Neural crest cell (in vitro differentiated cells): ENCODE results near the gene CHSY3. TPM values are rescaled to one million over a fixed set of nuclear protein-coding genes. Genes with fewer than 3 reads are reported as not detected.

Experiments
- DNase-seq: peaks from one replicate; pipeline ENCODE4 v3.0.0; 2021; ENCODE audit warnings: low read depth, mixed read lengths, low spot score
- H3K27ac Mint-ChIP-seq: one replicate; pipeline ENCODE4 v1.8.0; 2021; ENCODE audit warnings: mild to moderate bottlenecking, mixed read lengths; ENCODE audit not compliant: unreplicated experiment
- H3K27me3 Mint-ChIP-seq: 2 replicates; pipeline ENCODE4 v1.8.0; 2021; ENCODE audit warnings: low read depth, mild to moderate bottlenecking, mixed read lengths
- H3K36me3 Mint-ChIP-seq: 2 replicates; pipeline ENCODE4 v1.8.0; 2021; ENCODE audit warnings: low read depth, mild to moderate bottlenecking, mixed read lengths
- H3K4me1 Mint-ChIP-seq: 2 replicates; pipeline ENCODE4 v1.8.0; 2021; ENCODE audit warnings: mixed read lengths
- H3K4me3 Mint-ChIP-seq: one replicate; pipeline ENCODE4 v1.8.0; 2021; ENCODE audit warnings: mild to moderate bottlenecking, mixed read lengths
- H3K9me3 Mint-ChIP-seq: 2 replicates; pipeline ENCODE4 v1.8.0; 2021; ENCODE audit warnings: mixed read lengths
- CTCF ChIP-seq: fragments of 200-600 bp; sonication (generic); conservative IDR thresholded peaks from 2 replicates; pipeline ENCODE4 v1.5.0; 2021; ENCODE audit warnings: antibody characterized with exemption, mild to moderate bottlenecking
- long read RNA-seq: library from polyadenylated mRNA; unstranded; transcript quantifications from one replicate; pipeline ENCODE4 v2.0.0, GENCODE V29; 2020
- total RNA-seq: library from RNA; stranded (reverse); gene quantifications from 2 replicates; pipeline ENCODE4 v1.2.1, GENCODE V29; 2021

Gene CHSY3
- 0.91 and 0.98 TPM in 2 replicates for total RNA-seq
- long read RNA-seq: 0 reads

- H3K4me3 Mint-ChIP-seq: peak within 1 kb of the TSS; percentile 95
- H3K4me1 Mint-ChIP-seq: peaks cover 22% of the 10 kb centered on the region
- TF ChIP-seq CTCF: no peak
- H3K27ac Mint-ChIP-seq: peak within 1 kb of the TSS; percentile 45
- H3K27me3 Mint-ChIP-seq: peaks cover 63% of the 10 kb centered on the region
- no peaks in the 10 kb centered on the region for H3K9me3 Mint-ChIP-seq
- no peaks in the 10 kb centered on the region for H3K36me3 Mint-ChIP-seq
- DNase-seq: peak; percentile 58
Observed at GRCh38 chr5:129904102-129904666, at the start of gene CHSY3. TSS of gene CHSY3 (plus strand) at chr5:129904465.

- no peaks in the 10 kb centered on the region for H3K4me1 Mint-ChIP-seq
- no peak for DNase-seq
- no peaks in the 10 kb centered on the region for H3K9me3 Mint-ChIP-seq
- peaks cover 6% of the 10 kb centered on the region for H3K27me3 Mint-ChIP-seq
- no peak overlapping the region for H3K27ac Mint-ChIP-seq
- TF ChIP-seq CTCF: no peak
- no peaks in the 10 kb centered on the region for H3K36me3 Mint-ChIP-seq
- no peak overlapping the region for H3K4me3 Mint-ChIP-seq
Observed at GRCh38 chr5:129856325-129856724, 47.9 kb upstream of the CHSY3 start.

GRCh38 chr5:129857116-129857515 lies 47.1 kb upstream of the CHSY3 start:
- H3K4me3 Mint-ChIP-seq: no peak overlapping the region
- no peaks in the 10 kb centered on the region for H3K9me3 Mint-ChIP-seq
- H3K27ac Mint-ChIP-seq: no peak overlapping the region
- no peak for TF ChIP-seq CTCF
- H3K36me3 Mint-ChIP-seq: no peaks in the 10 kb centered on the region
- H3K4me1 Mint-ChIP-seq: no peaks in the 10 kb centered on the region
- no peak for DNase-seq
- H3K27me3 Mint-ChIP-seq: peaks cover 6% of the 10 kb centered on the region

- Mint-ChIP-seq H3K36me3 (no peaks in the 10 kb centered on the region), H3K4me1 (no peaks in the 10 kb centered on the region)
Observed at GRCh38 chr5:129858131-129858675, 46.1 kb upstream of the CHSY3 start.

GRCh38 chr5:129884322-129884721 lies 19.9 kb upstream of the CHSY3 start:
- no peaks in the 10 kb centered on the region for H3K9me3 Mint-ChIP-seq
- H3K4me3 Mint-ChIP-seq: no peak overlapping the region
- H3K36me3 Mint-ChIP-seq: no peaks in the 10 kb centered on the region
- no peak for TF ChIP-seq CTCF
- H3K27ac Mint-ChIP-seq: no peak overlapping the region
- H3K27me3 Mint-ChIP-seq: no peaks in the 10 kb centered on the region
- DNase-seq: no peak
- no peaks in the 10 kb centered on the region for H3K4me1 Mint-ChIP-seq

More at GRCh38 chr5:129858131-129858675, 46.1 kb upstream of the CHSY3 start:
- no peak for DNase-seq
- Mint-ChIP-seq H3K9me3 (no peaks in the 10 kb centered on the region), H3K27me3 (peaks cover 6% of the 10 kb centered on the region), H3K4me3 (no peak overlapping the region), H3K27ac (no peak overlapping the region)
- TF ChIP-seq CTCF: no peak
